GM21619 (cell line): ENCODE data around the gene SLC16A4.
A peak's percentile ranks its signal among the peaks of the same experiment; 100 is the strongest.
"Not testable (repeated sequence)": the region's sequence is repeated elsewhere in the genome, so short reads cannot be mapped to it uniquely, and the experiment has no call there.

Experiments used
- ATAC-seq: cut with Tn5 transposase; IDR thresholded peaks from one replicate; pipeline ENCODE4 v1.9.1; 2021; ENCODE audit not compliant: unreplicated experiment

SLC16A4 gene

GRCh38 chr1:110390692-110391245 lies at the start of gene SLC16A4:
Gene SLC16A4 (minus strand): TSS chr1:110391026. CDS start chr1:110389323, 1,703 bp downstream.
- ATAC-seq = no peak

- not testable (repeated sequence) for ATAC-seq
Measured at GRCh38 chr1:110439873-110440272, 49.0 kb upstream of the SLC16A4 start.

DNA sequence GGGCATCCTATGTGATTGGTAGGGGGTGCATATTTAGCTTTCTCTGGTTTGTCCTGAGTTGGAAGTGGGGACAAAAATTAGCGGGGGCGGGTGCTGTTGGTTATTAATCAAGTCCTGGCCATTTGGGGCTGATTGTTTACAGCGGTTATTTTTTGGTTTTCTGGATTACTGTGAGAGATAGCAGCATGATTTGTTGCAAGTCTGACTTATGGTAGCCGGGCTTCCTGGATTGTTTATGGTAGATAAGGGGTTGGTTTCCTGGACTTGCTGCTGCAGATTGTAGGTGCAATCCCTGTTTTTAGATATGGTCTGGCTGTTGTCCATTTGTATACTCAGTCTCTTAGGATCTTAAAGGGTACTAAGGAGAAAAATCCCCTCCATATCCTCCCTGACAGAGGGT lies 48.1 kb upstream of the SLC16A4 start:
- no peak for ATAC-seq

GRCh38 chr1:110437645-110438299 lies 46.9 kb upstream of the SLC16A4 start:
- ATAC-seq = not testable (repeated sequence)

DNA sequence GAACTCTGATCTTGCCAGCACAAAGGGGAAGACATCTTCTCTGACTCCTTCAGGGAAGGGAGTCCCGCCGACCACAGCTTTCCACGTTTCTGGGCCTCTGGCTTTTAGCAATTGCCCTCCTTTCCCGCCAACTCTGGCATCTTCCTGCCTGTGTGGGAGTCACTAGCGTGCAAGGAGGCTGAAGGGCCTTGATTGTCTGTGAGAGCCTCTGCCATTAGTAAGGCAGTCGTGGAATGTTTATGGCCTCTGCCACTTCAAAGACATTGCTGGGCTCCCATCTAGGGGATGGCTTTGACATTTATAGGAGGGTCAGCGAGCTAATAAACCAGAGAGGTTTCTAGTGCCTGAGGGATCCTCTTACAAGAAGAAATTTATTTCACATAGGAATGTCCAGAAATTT lies 45.8 kb upstream of the SLC16A4 start:
- ATAC-seq = no peak

- no peak for ATAC-seq
Measured at GRCh38 chr1:110434946-110435345, 44.1 kb upstream of the SLC16A4 start.

DNA sequence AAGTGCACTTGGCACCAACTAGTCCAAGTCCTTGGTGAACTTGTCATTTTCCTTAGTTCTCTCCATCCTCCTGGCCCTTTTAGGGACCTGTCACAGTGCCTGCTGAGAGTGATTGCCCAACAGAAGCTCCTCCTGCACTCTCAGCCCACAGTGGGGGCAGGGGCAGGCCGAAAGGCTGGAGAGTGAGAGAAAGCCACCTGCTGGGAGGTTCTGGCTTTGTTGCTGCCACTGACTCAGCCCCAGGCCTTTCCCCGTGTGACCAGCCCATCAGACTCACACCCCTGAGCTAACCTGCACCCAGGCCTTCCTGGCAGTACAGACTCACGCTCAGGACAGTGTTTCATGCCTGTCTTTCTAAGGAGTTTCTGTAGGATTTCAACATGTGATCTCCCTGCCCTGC lies 43.0 kb upstream of the SLC16A4 start:
- ATAC-seq = no peak

DNA sequence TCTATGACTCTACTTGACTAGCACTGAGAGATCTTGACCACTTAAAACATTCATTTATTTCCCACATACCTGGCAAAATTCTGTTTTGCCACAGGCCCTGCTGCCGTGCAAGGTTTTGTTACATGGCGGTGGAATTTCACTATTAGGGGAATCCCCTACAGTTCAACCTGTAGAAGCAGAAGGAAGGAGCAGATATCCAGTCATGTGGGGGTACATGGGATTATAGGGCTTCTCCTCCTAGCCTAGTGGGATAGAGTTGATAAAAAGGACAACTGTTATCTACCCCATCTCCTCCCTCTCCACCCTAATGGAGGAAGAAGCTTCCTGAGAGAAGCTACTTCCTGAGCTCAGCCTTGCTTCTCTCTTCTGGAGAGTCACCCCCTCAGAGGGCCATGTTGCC lies 42.4 kb upstream of the SLC16A4 start:
- no peak for ATAC-seq

GRCh38 chr1:110430901-110431300 lies 40.1 kb upstream of the SLC16A4 start:
- ATAC-seq = no peak

DNA sequence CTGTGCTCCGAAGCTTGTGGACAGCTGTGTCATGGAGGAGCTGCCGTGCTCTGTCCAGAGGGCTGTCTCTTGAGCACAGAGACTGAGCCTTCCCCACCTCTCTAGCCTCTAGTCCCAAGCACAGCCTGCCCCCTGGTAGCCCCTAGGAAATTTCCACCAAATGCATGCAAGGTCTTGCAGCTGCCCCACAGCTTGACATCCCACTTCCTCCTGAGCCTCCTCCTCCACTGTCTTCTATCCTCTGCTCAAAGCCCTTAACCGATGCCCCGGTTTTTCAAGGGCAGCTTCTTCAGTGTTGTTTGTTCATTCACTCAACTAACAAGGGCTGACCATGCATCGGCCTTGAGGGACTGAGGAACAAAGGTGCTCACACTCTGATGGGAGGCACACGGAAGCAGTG lies 39.5 kb upstream of the SLC16A4 start:
- ATAC-seq = no peak

DNA sequence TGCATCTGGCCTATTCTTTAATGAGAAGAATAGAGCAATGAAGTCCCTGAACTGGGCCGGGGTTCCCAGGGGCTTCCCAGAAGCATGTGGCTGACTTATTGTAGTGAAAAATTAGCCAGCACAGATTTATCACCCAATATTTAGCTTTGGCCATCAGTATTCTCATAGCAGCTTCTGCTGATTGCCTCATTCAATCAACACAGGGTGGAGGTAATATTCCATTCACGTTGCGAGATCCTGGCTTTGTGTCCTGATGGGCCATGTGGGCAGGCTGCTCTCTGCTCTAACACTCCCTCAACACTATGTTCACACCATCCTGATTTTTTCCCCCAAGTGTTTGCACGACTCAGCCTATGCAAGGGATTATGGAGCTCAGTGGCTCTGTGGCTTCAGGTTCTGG lies 38.1 kb upstream of the SLC16A4 start:
- no peak for ATAC-seq

DNA sequence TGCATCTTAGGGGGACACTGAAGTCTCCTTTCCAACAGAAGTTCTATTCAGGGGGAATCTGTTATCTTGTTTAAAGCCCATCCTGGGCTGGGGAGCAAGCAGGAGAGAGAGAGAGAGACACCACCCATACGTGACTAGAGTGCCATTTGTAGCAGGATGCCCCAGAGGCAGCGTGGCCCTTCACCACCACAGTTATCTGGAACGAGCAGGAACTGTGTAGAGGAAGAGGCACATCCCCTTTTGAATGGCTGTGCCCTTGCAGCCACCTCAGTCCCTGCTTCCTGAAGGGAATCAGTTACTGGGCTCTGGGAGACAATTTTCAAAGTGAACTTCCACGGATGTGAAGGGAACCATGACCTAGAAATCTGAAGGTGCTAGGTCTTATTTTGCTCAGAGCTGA lies 36.0 kb upstream of the SLC16A4 start:
- no peak for ATAC-seq

DNA sequence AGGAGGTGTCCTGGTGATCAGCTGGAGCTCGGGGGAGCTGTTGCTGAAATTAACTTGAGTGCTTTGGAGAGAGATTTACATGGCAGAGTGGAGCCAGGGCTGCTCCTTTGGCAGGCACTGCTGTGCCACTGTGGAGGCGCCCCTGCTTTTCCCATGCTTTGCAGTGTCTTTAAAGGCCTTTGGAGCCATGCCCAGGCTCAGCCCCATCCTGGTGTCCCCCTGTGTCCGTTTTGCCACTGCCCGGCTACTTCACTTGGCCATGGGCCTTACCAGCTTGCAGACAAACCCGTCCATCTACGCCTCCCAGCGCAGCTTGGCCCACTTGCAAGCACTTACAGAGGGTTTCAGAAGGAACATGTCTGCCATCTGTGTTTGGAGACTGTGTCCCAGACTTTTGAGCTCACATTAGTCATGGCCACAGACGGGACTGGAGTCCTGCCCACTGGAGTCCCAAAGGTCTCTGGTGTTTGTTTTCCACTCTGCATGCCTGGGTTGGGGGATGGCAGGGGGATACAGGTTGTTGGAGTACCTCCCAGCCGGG lies 34.9 kb upstream of the SLC16A4 start:
- ATAC-seq = no peak

GRCh38 chr1:110424699-110425611 lies 34.1 kb upstream of the SLC16A4 start:
- ATAC-seq = no peak

DNA sequence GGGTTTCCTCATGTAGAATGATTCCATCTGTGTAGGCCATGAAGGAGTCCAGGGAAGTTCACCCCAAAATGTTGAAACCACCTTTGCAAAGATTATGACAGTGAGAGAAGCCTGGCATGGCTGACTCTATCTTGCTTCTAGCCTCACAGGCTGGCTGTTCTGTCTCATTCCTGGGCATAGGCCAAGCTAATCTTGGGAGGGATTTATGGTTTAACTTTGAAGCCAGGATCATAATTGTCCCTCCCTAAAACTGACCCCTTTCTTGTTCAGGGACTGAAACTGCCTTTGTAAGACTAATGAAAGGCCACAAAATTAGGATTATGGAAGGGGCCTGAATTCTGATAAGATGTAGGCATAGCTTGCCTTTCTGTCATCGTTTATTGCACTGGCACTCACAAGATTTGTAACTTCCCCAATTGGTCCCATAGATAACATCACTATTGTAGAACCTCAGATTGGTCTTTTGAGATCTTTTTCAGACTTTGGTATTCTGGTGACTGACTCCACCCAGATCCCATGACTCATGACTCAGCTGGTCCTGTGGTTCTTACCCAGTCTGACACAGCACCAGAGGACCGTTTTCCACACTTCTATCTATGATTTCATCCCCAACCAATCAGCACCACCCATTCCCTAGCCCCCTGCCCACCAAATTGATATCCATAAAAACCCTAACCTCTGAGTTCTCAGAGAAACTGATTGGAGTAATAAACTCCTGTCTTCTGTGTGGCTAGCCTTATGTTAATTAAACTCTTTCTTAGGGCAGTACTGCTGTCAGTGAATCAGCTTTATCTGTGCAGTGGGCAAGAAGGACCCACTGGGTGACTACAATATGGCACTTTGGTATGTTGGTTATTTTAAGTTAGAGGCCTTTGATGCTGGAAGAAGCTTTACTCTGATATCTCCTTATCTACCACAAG lies 30.3 kb upstream of the SLC16A4 start:
- no peak for ATAC-seq

DNA sequence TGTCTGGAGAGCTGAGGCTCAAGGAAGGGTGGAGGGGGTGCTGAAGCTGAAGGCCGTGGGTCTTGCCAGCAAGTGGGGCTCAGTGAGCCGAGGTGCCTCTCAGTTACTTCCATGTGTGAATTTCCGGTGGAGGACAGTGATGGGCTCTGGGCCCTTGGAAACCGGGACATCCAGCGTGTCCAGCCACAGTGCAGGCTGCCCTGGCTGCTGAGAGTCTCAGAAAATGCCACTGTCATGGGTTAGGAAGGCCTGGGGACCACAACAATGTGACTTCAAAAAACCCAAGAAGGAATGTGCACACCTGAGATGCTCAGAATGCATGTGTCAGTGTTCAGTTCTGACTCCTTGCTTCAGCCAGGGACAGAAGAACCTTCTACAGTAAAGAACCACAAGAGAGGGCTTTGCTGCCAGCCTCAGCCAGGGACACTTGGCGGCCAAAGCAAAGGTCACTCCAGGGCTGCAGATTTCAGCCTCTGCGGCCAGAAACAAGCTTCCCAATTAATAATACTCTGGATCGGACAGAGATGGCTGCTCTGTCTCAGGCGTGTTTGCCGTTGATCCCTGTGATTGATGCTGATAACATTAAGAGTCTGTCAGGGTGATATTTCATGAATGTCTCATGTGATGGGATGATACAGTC lies 29.3 kb upstream of the SLC16A4 start:
- ATAC-seq = no peak

- ATAC-seq = no peak
Measured at GRCh38 chr1:110418729-110419128, 27.9 kb upstream of the SLC16A4 start.

DNA sequence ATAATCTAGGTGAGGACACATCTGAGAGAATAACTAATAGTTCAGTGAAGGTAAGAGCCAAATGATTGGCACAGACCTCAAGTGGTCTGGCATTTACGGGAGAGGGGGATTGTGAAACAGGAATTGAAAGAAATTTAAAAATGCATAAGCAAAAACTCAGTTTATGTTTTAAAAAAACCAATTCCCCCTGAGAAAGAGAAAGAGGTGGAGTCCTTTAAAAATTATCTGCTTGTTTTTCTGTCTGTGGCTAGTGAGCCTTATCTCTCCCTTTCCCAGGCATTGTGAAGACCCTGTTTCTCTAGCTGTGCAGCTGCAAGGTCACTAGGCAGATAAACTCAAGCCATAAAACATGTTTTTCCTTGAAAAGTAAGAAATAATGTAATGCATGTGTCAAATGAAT lies 22.2 kb upstream of the SLC16A4 start:
- ATAC-seq = not testable (repeated sequence)

- peak; percentile 40 for ATAC-seq
Measured at GRCh38 chr1:110412576-110412975, 21.8 kb upstream of the SLC16A4 start.

- ATAC-seq = no peak
Measured at GRCh38 chr1:110411173-110411735, 20.4 kb upstream of the SLC16A4 start.
